ENCODE measurements around the gene HIP1. TPM values are rescaled to one million over a fixed set of nuclear protein-coding genes. Genes with fewer than 3 reads are reported as not detected.
A peak's percentile ranks its signal among the peaks of the same experiment; 100 is the strongest.
"Not testable (repeated sequence)": the region's sequence is repeated elsewhere in the genome, so short reads cannot be mapped to it uniquely, and the experiment has no call there.

The HIP1 gene
- total and polyA plus RNA-seq, 2 of the 13 experiments (the other 11 are each of a cell fraction or from before 2014, with no cell fraction given) = 4.5 to 6.2 TPM

DNA sequence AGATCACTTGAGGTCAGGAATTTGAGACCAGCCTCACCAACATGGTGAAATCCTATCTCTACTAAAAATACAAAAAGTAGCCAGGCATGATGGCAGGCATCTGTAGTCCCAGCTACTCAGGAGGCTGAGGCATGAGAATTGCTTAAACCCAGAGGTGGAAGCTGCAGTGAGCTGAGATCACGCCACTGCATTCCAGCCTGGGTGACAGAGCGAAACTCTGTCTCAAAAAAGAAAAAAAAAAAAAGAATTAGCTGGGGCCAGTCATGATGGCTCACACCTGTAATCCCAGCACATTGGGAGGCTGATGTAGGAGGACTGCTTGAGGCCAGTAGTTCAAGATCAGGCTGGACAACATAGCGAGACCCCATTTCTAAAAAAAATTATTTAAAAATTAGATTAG lies 21.0 kb downstream of the HIP1 start:
- H3K27ac ChIP-seq (ENCODE audit: extremely low read length, insufficient read depth, low read length); H3K36me3 ChIP-seq (replicated peaks in 1 of 2; ENCODE audit: control insufficient read depth in 1 of 2, insufficient read depth in 2 of 2, low read length in 2 of 2); BruUV-seq (replicated peaks); H3K4me2 ChIP-seq (ENCODE audit: low read depth, low read length); H3K9me3 ChIP-seq (ENCODE audit: low read length); ATAC-seq; FAIRE-seq; CTCF ChIA-PET (ENCODE audit: low intra/inter-chr PET ratio, low total read pairs); H4K20me1 ChIP-seq (ENCODE audit: insufficient read depth, low read length); H3K27me3 ChIP-seq (ENCODE audit: control insufficient read depth in 1 of 2, insufficient read depth in 2 of 2, low read length in 2 of 2); intact Hi-C loops (cut with micrococcal nuclease; ENCODE audit: unreplicated experiment); H3K9ac ChIP-seq (ENCODE audit: insufficient read depth, low read depth, low read length); H3K79me2 ChIP-seq (ENCODE audit: insufficient read depth, low read length); in situ Hi-C loops (cut with HindIII; ENCODE audit: extremely low pct_ligation_motif_present, low pct_unique_long_range_greater_than_20kb); POLR2A ChIA-PET; DNase-seq (ENCODE audit: low spot score); H3K4me3 ChIP-seq (replicated peaks in 1 of 3; ENCODE audit: insufficient read depth in 1 of 3, low read depth in 2 of 3, low read length in 3 of 3); H2AFZ ChIP-seq (ENCODE audit: low read length): not testable (repeated sequence)
- peaks cover 32% of the 10 kb centered on the region for H3K4me1 ChIP-seq (ENCODE audit: insufficient read depth, low read length)
- WGBS (ENCODE audit: low lambda C conversion rate) = 98% methylated on average over 3 of the region's 3 CpGs

DNA sequence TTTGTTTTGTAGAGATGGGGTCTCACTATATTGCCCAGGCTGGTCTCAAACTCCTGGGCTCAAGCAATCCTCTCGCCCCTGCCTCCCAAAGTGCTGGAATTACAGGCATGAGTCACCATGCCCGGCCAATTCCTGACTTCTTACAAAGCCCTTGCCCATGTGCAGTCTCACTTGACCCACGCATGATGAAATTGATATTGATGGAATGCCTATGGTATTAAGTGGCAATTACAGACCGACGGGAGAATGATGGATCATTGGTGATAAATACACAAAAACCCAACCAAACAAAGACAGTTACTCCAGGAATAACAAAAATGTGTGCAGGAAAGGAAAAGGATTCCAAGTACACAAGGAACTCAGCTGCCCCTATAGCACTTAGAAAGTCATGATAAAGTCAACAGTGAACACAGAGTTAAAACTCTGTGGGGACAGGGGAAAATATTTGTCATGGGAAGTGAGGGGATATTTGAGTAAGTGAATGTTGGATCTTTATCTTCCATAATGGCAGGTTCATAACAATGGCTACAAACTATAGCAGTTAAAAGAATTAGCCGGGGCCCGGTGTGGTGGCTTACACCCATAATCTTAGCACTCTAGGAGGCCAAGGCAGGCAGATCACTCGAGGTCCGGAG lies 21.6 kb downstream of the HIP1 start:
- in situ Hi-C loops (cut with HindIII; ENCODE audit: extremely low pct_ligation_motif_present, low pct_unique_long_range_greater_than_20kb) (no loop called here), intact Hi-C loops (cut with micrococcal nuclease; ENCODE audit: unreplicated experiment) (no loop called here)
- H3K9ac ChIP-seq (ENCODE audit: insufficient read depth, low read depth, low read length) = no peak overlapping the region
- H2AFZ ChIP-seq (ENCODE audit: low read length) = no peak overlapping the region
- ATAC-seq (no peak), DNase-seq (ENCODE audit: low spot score) (peak; percentile 59), FAIRE-seq (no peak)
- no peaks in the 10 kb centered on the region for H3K27me3 ChIP-seq (ENCODE audit: control insufficient read depth in 1 of 2, insufficient read depth in 2 of 2, low read length in 2 of 2)
- peaks cover 32% of the 10 kb centered on the region for H3K4me1 ChIP-seq (ENCODE audit: insufficient read depth, low read length)
- no peaks in the 10 kb centered on the region for H3K79me2 ChIP-seq (ENCODE audit: insufficient read depth, low read length)
- CTCF ChIA-PET (ENCODE audit: low intra/inter-chr PET ratio, low total read pairs) = no interaction called here
- H3K9me3 ChIP-seq (ENCODE audit: low read length) = no peaks in the 10 kb centered on the region
- POLR2A ChIA-PET = no interaction called here
- no peaks in the 10 kb centered on the region for H3K36me3 ChIP-seq (replicated peaks in 1 of 2; ENCODE audit: control insufficient read depth in 1 of 2, insufficient read depth in 2 of 2, low read length in 2 of 2)
- no peaks in the 10 kb centered on the region; the same call in 1 of the 2 replicates for H4K20me1 ChIP-seq (ENCODE audit: insufficient read depth, low read length)
- no peak overlapping the region for H3K4me3 ChIP-seq (replicated peaks in 1 of 3; ENCODE audit: insufficient read depth in 1 of 3, low read depth in 2 of 3, low read length in 3 of 3)
- no TSS peak for BruUV-seq (replicated peaks)
- H3K27ac ChIP-seq (ENCODE audit: extremely low read length, insufficient read depth, low read length) = no peak overlapping the region
- TF ChIP-seq THYN1 (CRISPR knock-in tag; IDR thresholded peaks at IDR 0.05; ENCODE audit: borderline replicate concordance, low read depth) (no peak), SMAD1 (CRISPR knock-in tag; IDR thresholded peaks at IDR 0.05; ENCODE audit: borderline replicate concordance, low read depth) (no peak), ZNF674 (CRISPR knock-in tag; IDR thresholded peaks at IDR 0.05; ENCODE audit: low read depth) (no peak), ZFP37 (CRISPR knock-in tag; IDR thresholded peaks at IDR 0.05; ENCODE audit: borderline replicate concordance) (no peak), SKI (IDR thresholded peaks at IDR 0.05; ENCODE audit: partially characterized antibody) (no peak), ARNTL (CRISPR knock-in tag; IDR thresholded peaks at IDR 0.05) (no peak), ZIK1 (CRISPR knock-in tag; IDR thresholded peaks at IDR 0.05; ENCODE audit: borderline replicate concordance, low read depth) (no peak), TRAFD1 (CRISPR knock-in tag; IDR thresholded peaks at IDR 0.05; ENCODE audit: borderline replicate concordance) (no peak), ZMAT5 (CRISPR knock-in tag; IDR thresholded peaks at IDR 0.05; ENCODE audit: borderline replicate concordance, low read depth) (no peak), FOSL2 (CRISPR knock-in tag; IDR thresholded peaks at IDR 0.05) (peak; percentile 56), ZNF121 (CRISPR knock-in tag; IDR thresholded peaks at IDR 0.05) (peak; percentile 70), ZNF652 (CRISPR knock-in tag; IDR thresholded peaks at IDR 0.05; ENCODE audit: borderline replicate concordance, low read depth) (peak; percentile 26; the same call in 1 of the 2 replicates), NBN (conservative IDR thresholded peaks at IDR 0.05) (no peak), POLR2A (IDR thresholded peaks at IDR 0.05; ENCODE audit: insufficient read depth in 1 of 2, low read depth in 2 of 2, low read length in 2 of 2) (no peak)
- TF ChIP-seq, protein P1, sequence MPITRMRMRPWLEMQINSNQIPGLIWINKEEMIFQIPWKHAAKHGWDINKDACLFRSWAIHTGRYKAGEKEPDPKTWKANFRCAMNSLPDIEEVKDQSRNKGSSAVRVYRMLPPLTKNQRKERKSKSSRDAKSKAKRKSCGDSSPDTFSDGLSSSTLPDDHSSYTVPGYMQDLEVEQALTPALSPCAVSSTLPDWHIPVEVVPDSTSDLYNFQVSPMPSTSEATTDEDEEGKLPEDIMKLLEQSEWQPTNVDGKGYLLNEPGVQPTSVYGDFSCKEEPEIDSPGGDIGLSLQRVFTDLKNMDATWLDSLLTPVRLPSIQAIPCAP (CRISPR knock-in tag; IDR thresholded peaks at IDR 0.05; ENCODE audit: low read depth) = no peak
- 58% methylated on average over 9 of the region's 9 CpGs for WGBS (ENCODE audit: low lambda C conversion rate)
- no peak overlapping the region for H3K4me2 ChIP-seq (ENCODE audit: low read depth, low read length)

Measured in HepG2 (cell line).